ENCODE results near the gene GP1BB.
"Not testable (repeated sequence)": the region's sequence is repeated elsewhere in the genome, so short reads cannot be mapped to it uniquely, and the experiment has no call there.

GP1BB gene

GRCh38 chr22:19714312-19715187 lies 8.8 kb upstream of the GP1BB start, which contains the start of gene SEPTIN5:
Gene SEPTIN5, plus strand, starts transcription at chr22:19714503. Its CDS starts 86 bp downstream, at chr22:19714589.
- no peak for DNase-seq

- no peak for DNase-seq
Observed at GRCh38 chr22:19715188-19715930, 8.0 kb upstream of the GP1BB start.

- no peak for DNase-seq
Observed at GRCh38 chr22:19716041-19716828, 7.1 kb upstream of the GP1BB start.

GRCh38 chr22:19716829-19717105 lies 6.6 kb upstream of the GP1BB start:
- no peak for DNase-seq

- DNase-seq = no peak
Observed at GRCh38 chr22:19717181-19717580, 6.2 kb upstream of the GP1BB start.

- DNase-seq = no peak
Observed at GRCh38 chr22:19717691-19718455, 5.5 kb upstream of the GP1BB start.

- DNase-seq = no peak
Observed at GRCh38 chr22:19718456-19719049, 4.8 kb upstream of the GP1BB start.

- DNase-seq = no peak
Observed at GRCh38 chr22:19719050-19719482, 4.3 kb upstream of the GP1BB start.

GRCh38 chr22:19719488-19720021 lies 3.8 kb upstream of the GP1BB start:
- no peak for DNase-seq

GRCh38 chr22:19720150-19720827 lies 3.0 kb upstream of the GP1BB start:
- DNase-seq = no peak

- no peak for DNase-seq
Observed at GRCh38 chr22:19720999-19721329, 2.4 kb upstream of the GP1BB start.

- DNase-seq = no peak
Observed at GRCh38 chr22:19721330-19722177, 1.8 kb upstream of the GP1BB start.

- DNase-seq = no peak
Observed at GRCh38 chr22:19722178-19722981, 959 bp upstream of the GP1BB start.

- no peak for DNase-seq
Observed at GRCh38 chr22:19722982-19723231, 432 bp upstream of the GP1BB start.

- DNase-seq = no peak
Observed at GRCh38 chr22:19723983-19724827, 866 bp downstream of the GP1BB start.

GRCh38 chr22:19724927-19725661 lies 1.8 kb downstream of the GP1BB start:
- DNase-seq = no peak

- DNase-seq = not testable (repeated sequence)
Observed at GRCh38 chr22:19726064-19726788, 2.9 kb downstream of the GP1BB start.
